ENCODE measurements around the gene ALG8. TPM values are rescaled to one million over a fixed set of nuclear protein-coding genes. Genes with fewer than 3 reads are reported as not detected.

The ALG8 gene
- total RNA-seq, 1 donor from 2014 or later: 31.5 TPM

DNA sequence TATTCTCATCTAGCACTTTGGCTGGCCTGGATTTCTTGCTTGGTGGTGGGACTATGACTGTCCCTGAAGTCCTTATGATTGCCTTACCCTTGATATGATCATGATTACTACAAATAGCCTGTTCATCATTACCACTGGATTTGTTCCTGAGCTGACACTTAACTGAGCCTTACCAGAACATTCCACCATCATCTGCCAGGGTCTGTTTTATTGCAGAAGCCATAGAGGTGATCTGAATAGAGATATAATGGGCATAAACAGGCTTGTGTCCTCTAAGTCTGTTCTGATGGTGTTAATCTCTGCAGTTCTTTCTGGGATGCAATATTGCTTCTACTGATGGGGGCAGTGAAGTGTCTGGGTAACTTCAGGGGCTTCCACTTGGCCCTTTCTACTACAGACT is 12.4 kb upstream of the ALG8 start:
- Histone ChIP-seq H3K36me3 (ENCODE audit: control insufficient read depth, insufficient read depth, low read length) (peaks cover 1% of the 10 kb centered on the region), H3K27me3 (ENCODE audit: control insufficient read depth, insufficient read depth, low read length) (no peaks in the 10 kb centered on the region), H3K4me3 (ENCODE audit: low read depth, low read length) (no peak overlapping the region)
- TF ChIP-seq, protein P1, sequence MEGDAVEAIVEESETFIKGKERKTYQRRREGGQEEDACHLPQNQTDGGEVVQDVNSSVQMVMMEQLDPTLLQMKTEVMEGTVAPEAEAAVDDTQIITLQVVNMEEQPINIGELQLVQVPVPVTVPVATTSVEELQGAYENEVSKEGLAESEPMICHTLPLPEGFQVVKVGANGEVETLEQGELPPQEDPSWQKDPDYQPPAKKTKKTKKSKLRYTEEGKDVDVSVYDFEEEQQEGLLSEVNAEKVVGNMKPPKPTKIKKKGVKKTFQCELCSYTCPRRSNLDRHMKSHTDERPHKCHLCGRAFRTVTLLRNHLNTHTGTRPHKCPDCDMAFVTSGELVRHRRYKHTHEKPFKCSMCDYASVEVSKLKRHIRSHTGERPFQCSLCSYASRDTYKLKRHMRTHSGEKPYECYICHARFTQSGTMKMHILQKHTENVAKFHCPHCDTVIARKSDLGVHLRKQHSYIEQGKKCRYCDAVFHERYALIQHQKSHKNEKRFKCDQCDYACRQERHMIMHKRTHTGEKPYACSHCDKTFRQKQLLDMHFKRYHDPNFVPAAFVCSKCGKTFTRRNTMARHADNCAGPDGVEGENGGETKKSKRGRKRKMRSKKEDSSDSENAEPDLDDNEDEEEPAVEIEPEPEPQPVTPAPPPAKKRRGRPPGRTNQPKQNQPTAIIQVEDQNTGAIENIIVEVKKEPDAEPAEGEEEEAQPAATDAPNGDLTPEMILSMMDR (IDR thresholded peaks at IDR 0.05; ENCODE audit: insufficient read depth, low read length, poor library complexity, severe bottlenecking): no peak
- DNase-seq (ENCODE audit: low read depth): no peak

DNA sequence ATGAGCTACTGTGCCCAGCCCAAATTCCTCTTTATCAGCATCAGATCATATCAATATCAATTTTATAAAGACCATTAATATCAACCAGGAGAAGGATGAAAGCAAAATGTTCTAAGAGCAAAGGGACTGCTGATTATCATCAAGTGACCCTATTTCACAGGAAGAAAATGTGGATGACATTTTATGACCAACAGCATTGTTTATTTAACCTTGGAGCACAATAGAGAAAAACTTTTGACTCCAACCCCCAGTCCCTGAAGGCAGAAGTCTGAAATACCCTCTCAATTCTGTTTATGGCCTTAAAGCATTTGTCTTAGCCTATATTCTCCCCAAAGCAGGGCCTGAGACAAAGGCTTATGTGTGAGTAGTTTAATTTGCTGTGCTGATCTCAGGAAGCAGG is 11.3 kb upstream of the ALG8 start:
- H3K27me3 ChIP-seq (ENCODE audit: control insufficient read depth, insufficient read depth, low read length): no peaks in the 10 kb centered on the region
- H3K4me3 ChIP-seq (ENCODE audit: low read depth, low read length): no peak overlapping the region
- TF ChIP-seq, protein P1 (IDR thresholded peaks at IDR 0.05; ENCODE audit: insufficient read depth, low read length, poor library complexity, severe bottlenecking): no peak
- no peak for DNase-seq (ENCODE audit: low read depth)
- peaks cover 1% of the 10 kb centered on the region for H3K36me3 ChIP-seq (ENCODE audit: control insufficient read depth, insufficient read depth, low read length)

DNA sequence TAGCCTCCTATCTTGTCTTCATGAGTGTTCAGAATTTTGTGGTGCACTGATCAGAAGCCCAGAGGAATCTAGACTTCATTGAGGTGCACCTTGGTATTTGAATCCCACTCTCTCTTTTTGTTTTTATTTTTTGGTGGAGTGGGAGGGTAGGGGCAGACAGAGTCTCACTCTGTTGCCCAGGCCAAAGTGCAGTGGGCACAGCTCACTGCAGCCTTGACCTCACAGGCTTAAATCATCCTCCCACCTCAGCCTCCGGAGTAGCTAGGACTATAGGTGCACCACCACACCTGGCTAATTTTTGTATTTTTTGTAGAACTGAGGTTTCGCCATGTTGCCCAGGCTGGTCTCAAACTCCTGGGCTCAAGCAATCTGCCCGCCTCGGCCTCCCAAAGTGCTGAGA is 10.9 kb upstream of the ALG8 start:
- TF ChIP-seq, protein P1 (IDR thresholded peaks at IDR 0.05; ENCODE audit: insufficient read depth, low read length, poor library complexity, severe bottlenecking): no peak
- DNase-seq (ENCODE audit: low read depth): no peak
- Histone ChIP-seq H3K4me3 (ENCODE audit: low read depth, low read length) (no peak overlapping the region), H3K36me3 (ENCODE audit: control insufficient read depth, insufficient read depth, low read length) (peaks cover 1% of the 10 kb centered on the region), H3K27me3 (ENCODE audit: control insufficient read depth, insufficient read depth, low read length) (no peaks in the 10 kb centered on the region)

DNA sequence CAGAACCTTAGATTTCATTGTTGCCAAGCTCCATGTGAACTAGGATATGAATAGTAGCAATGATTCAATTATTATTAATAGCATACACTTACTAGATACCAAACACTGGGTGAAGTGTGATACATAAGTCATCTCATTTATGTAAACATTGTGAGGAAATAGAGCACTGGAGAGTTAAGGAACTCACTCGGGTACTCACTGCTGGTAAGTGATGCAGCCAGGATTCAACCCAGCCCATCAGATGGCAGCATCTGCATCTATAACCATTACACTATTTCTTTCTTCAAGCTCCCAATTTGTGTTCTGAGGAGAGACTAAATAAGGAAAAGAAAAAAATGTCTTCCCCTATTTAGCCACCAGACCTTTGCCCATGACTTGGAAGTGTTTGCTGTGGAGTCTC is 10.2 kb upstream of the ALG8 start:
- no peaks in the 10 kb centered on the region for H3K27me3 ChIP-seq (ENCODE audit: control insufficient read depth, insufficient read depth, low read length)
- TF ChIP-seq, protein P1 (IDR thresholded peaks at IDR 0.05; ENCODE audit: insufficient read depth, low read length, poor library complexity, severe bottlenecking): no peak
- peaks cover 1% of the 10 kb centered on the region for H3K36me3 ChIP-seq (ENCODE audit: control insufficient read depth, insufficient read depth, low read length)
- no peak overlapping the region for H3K4me3 ChIP-seq (ENCODE audit: low read depth, low read length)
- no peak for DNase-seq (ENCODE audit: low read depth)

DNA sequence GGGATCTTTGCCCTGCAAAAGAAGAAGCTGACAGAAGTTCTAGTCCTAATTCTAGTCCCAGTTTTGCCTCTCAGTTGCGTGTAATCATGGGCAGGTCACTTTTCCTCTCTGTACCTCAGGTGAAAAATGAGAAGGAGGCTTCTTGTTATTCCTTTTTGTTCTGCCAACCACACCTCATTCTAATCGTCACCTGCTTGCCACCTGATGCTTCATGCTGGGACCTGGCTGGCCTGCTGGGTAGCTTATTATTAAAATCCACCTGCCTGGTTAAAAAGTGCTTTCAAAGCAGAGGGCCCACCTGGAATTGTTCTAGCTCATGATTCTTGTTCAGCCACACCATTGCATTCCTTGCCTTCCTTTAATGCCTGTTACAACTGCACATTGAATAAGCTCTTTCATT is 8.4 kb upstream of the ALG8 start:
- DNase-seq (ENCODE audit: low read depth): no peak
- H3K4me3 ChIP-seq (ENCODE audit: low read depth, low read length): no peak overlapping the region
- TF ChIP-seq, protein P1 (IDR thresholded peaks at IDR 0.05; ENCODE audit: insufficient read depth, low read length, poor library complexity, severe bottlenecking): no peak
- peaks cover 1% of the 10 kb centered on the region for H3K36me3 ChIP-seq (ENCODE audit: control insufficient read depth, insufficient read depth, low read length)
- H3K27me3 ChIP-seq (ENCODE audit: control insufficient read depth, insufficient read depth, low read length): no peaks in the 10 kb centered on the region

DNA sequence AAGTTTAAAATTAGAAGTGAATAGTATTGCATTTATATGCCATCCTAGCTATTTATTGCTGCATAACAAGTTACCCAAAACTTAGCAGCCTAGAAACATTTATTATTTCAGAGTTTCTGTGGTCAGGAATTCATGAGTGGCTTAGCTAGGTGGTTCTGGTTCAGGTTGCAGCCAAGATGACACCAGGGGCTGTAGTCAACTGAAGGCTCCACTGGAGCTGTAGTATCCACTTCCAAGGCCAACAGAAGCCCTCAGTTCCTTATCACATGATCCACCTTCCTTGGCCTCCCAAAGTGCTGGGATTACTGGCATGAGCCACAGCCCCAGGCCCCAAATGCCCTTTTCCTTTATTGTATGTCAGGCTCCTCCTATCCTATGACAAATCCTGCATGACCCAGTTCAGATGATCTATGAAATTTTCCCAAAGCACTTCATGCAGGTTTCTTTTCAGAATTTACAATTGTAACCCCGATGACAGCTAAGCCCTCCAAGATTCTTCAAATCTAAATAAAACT is 6.1 kb upstream of the ALG8 start:
- DNase-seq (ENCODE audit: low read depth): no peak
- no peaks in the 10 kb centered on the region for H3K36me3 ChIP-seq (ENCODE audit: control insufficient read depth, insufficient read depth, low read length)
- no peak overlapping the region for H3K4me3 ChIP-seq (ENCODE audit: low read depth, low read length)
- no peaks in the 10 kb centered on the region for H3K27me3 ChIP-seq (ENCODE audit: control insufficient read depth, insufficient read depth, low read length)
- TF ChIP-seq, protein P1 (IDR thresholded peaks at IDR 0.05; ENCODE audit: insufficient read depth, low read length, poor library complexity, severe bottlenecking): no peak

All from kidney epithelial cell (primary cell).